GM12878 (cell line): ENCODE measurements around the gene NIPAL3. TPM values are rescaled to one million over a fixed set of nuclear protein-coding genes. Genes with fewer than 3 reads are reported as not detected.

Experiments used
- ATAC-seq: fragments of 200-7000 bp; cut with Tn5 transposase; 3 replicates; pipeline ENCODE4 v1.9.1; 2020; ENCODE audit warnings: mild to moderate bottlenecking, moderate library complexity
- BruUV-seq: library from RNA; stranded (reverse); fragments of 400-500 nt; replicated peaks from 2 replicates; lab custom pipeline; 2021; lab: Mats Ljungman, UMichigan
- CTCF ChIA-PET: fragments of 300-600 bp; sonication (Branson Sonifier 250); formaldehyde crosslinking; extraction: SDS; loops from one replicate; lab custom pipeline; 2021; ENCODE audit warnings: inconsistent platforms; lab: Yijun Ruan, JAX
- POLR2A ChIA-PET: fragments of 350-600 bp; formaldehyde crosslinking; extraction: SDS; loops from one replicate; lab custom pipeline; 2021; ENCODE audit warnings: inconsistent platforms; lab: Charles Lee
- RAD21 ChIA-PET: fragments of 300-600 bp; sonication (Branson Sonifier 250); formaldehyde crosslinking; loops from one replicate; lab custom pipeline; 2023; ENCODE audit warnings: antibody characterized with exemption; ENCODE audit not compliant: unreplicated experiment; lab: Charles Lee
- SMC1A ChIA-PET: fragments of 300-600 bp; sonication (Branson Sonifier 250); formaldehyde crosslinking; loops from one replicate; lab custom pipeline; 2023; ENCODE audit not compliant: unreplicated experiment, uncharacterized antibody; lab: Charles Lee
- DNase-seq: peaks from one replicate; pipeline ENCODE4 v3.0.0-alpha.2; 2011; ENCODE audit warnings: low read depth, low spot score
- FAIRE-seq: peaks from 3 replicates; lab custom pipeline; 2011; peaks lifted over from hg19 to GRCh38; lab: Jason Lieb, UNC
- H2AFZ ChIP-seq: 2 replicates; pipeline ENCODE4 v1.6.0; 2011; ENCODE audit warnings: low read depth, low read length, control low read depth; ENCODE audit not compliant: control insufficient read depth
- H3K27ac ChIP-seq: 2 replicates; pipeline ENCODE4 v1.5.1; 2011; ENCODE audit warnings: control low read depth; ENCODE audit not compliant: control insufficient read depth, insufficient read depth
- H3K27me3 ChIP-seq, 2 experiments: replicated peaks in 1 of 2; 2 replicates each; pipeline versions ENCODE4 v1.6.0 to v1.6.1; 2011; ENCODE audit warnings: low read length in 1 of 2; ENCODE audit not compliant: control insufficient read depth in 2 of 2, insufficient read depth in 2 of 2
- H3K36me3 ChIP-seq, 2 experiments: 2 replicates each; pipeline ENCODE4 v1.5.1; 2011; ENCODE audit warnings: low read length in 1 of 2; ENCODE audit not compliant: control insufficient read depth in 2 of 2, insufficient read depth in 2 of 2
- H3K4me1 ChIP-seq: 2 replicates; pipeline ENCODE4 v1.6.1; 2011; ENCODE audit warnings: mild to moderate bottlenecking, low read length, moderate library complexity, mixed read lengths; ENCODE audit not compliant: control insufficient read depth, insufficient read depth
- H3K4me2 ChIP-seq: 2 replicates; pipeline ENCODE4 v1.6.0; 2011; ENCODE audit warnings: control low read depth; ENCODE audit not compliant: control insufficient read depth, insufficient read depth
- H3K4me3 ChIP-seq: fragments of 200-600 bp; sonication (generic); 2 replicates; pipeline ENCODE4 v1.5.1; 2016
- H3K79me2 ChIP-seq: 2 replicates; pipeline ENCODE4 v1.6.0; 2011; ENCODE audit warnings: low read length; ENCODE audit not compliant: control insufficient read depth, insufficient read depth
- H3K9ac ChIP-seq: 2 replicates; pipeline ENCODE4 v1.8.0; 2011; ENCODE audit warnings: low read length, control low read depth, mixed read lengths; ENCODE audit not compliant: control insufficient read depth, insufficient read depth
- H3K9me3 ChIP-seq: replicated peaks from 3 replicates; pipeline ENCODE4 v1.5.1; 2011; ENCODE audit warnings: mild to moderate bottlenecking, low read length; ENCODE audit not compliant: control insufficient read depth, insufficient read depth
- H4K20me1 ChIP-seq: 2 replicates; pipeline ENCODE4 v1.6.0; 2011; ENCODE audit not compliant: control insufficient read depth, insufficient read depth
- BMI1 ChIP-seq: fragments of 450-650 bp; IDR thresholded peaks from 2 replicates; pipeline ENCODE4 v1.6.1; 2016; ENCODE audit warnings: mild to moderate bottlenecking, moderate library complexity, borderline replicate concordance
- CHD1 ChIP-seq: IDR thresholded peaks from 2 replicates; pipeline ENCODE4 v1.6.1; 2012; ENCODE audit warnings: low read depth, low read length, improper control_type of control experiment
- CHD2 ChIP-seq: IDR thresholded peaks from 2 replicates; pipeline ENCODE4 v1.6.1; 2011; ENCODE audit warnings: low read depth, low read length, improper control_type of control experiment, borderline replicate concordance
- CHD4 ChIP-seq: fragments of 200-600 bp; sonication (generic); IDR thresholded peaks from 2 replicates; pipeline ENCODE4 v1.6.1; 2016; ENCODE audit warnings: mild to moderate bottlenecking
- CREM ChIP-seq: IDR thresholded peaks from 2 replicates; pipeline ENCODE4 v1.6.1; 2014; ENCODE audit warnings: antibody characterized with exemption, low read depth
- E2F4 ChIP-seq: IDR thresholded peaks from 2 replicates; pipeline ENCODE4 v1.6.1; 2012; ENCODE audit warnings: low read depth, low read length, improper control_type of control experiment
- IRF4 ChIP-seq: IDR thresholded peaks from 2 replicates; pipeline ENCODE4 v1.6.1; 2011; ENCODE audit warnings: low read depth, low read length
- MAX ChIP-seq: IDR thresholded peaks from 2 replicates; pipeline ENCODE4 v1.6.1; 2012; ENCODE audit warnings: low read depth, low read length, improper control_type of control experiment
- MEF2A ChIP-seq: IDR thresholded peaks from 2 replicates; pipeline ENCODE4 v1.6.1; 2011; ENCODE audit warnings: low read depth, mild to moderate bottlenecking, low read length, moderate library complexity; ENCODE audit not compliant: insufficient read depth
- SREBF2 ChIP-seq: IDR thresholded peaks from 2 replicates; pipeline ENCODE4 v1.6.1; 2012; ENCODE audit warnings: mild to moderate bottlenecking, low read length
- SUPT20H ChIP-seq: IDR thresholded peaks from 2 replicates; pipeline ENCODE4 v1.6.1; 2011; ENCODE audit warnings: low read depth, mild to moderate bottlenecking, low read length, moderate library complexity, borderline replicate concordance; ENCODE audit not compliant: control insufficient read depth
- SUZ12 ChIP-seq: fragments of 200-600 bp; sonication (generic); IDR thresholded peaks from one replicate; pipeline ENCODE4 v1.6.1; 2018; ENCODE audit warnings: antibody characterized with exemption, mild to moderate bottlenecking; ENCODE audit not compliant: unreplicated experiment
- TCF7 ChIP-seq: IDR thresholded peaks from 2 replicates; pipeline ENCODE4 v1.6.1; 2014; ENCODE audit warnings: antibody characterized with exemption, borderline replicate concordance
- WGBS: methylation state at CpG from one replicate; pipeline ENCODE4 v1.1.6; 2016; ENCODE audit warnings: low lambda C conversion rate; ENCODE audit not compliant: insufficient replicate concordance, insufficient coverage; ENCODE audit errors: missing lambda C conversion rate; 5-methylcytosine and 5-hydroxymethylcytosine counted together
- in situ Hi-C: fragments of 300-500 bp; cut with MboI; formaldehyde crosslinking; loops from 9 replicates; pipeline ENCODE4 v1.14.3; 2018; ENCODE audit warnings: mixed read lengths
- intact Hi-C: fragments of 100-400 bp; cut with micrococcal nuclease; formaldehyde crosslinking; loops from one replicate; pipeline ENCODE4 v1.14.2; 2022; ENCODE audit not compliant: unreplicated experiment
- polyA plus RNA-seq, 11 experiments: library from polyadenylated mRNA; depleted of rRNA in 4 of 11; unstranded in 6 of 11; stranded (reverse) in 5 of 11; fragments of >200 nt; fragmentation: Nextera tagmentation in 4 of 11; fragmentation: Illumina TruSeq in 1 of 11; extraction: Ambion mirVana in 4 of 11; extraction: Trizol in 1 of 11; gene quantifications; 1 replicate in 1 of 11; 2 replicates in 10 of 11; pipeline versions ENCODE4 v1.2.1 to v1.2.3, GENCODE V29; 2011 to 2016; ENCODE audit warnings: inconsistent platforms in 2 of 11, missing spikeins in 2 of 11, low read depth in 1 of 11
- total RNA-seq, 4 experiments: library from RNA; depleted of rRNA in 3 of 4; stranded (reverse); fragments of >200 nt in 3 of 4; fragmentation: Illumina TruSeq in 1 of 4; extraction: Trizol in 1 of 4; gene quantifications; 2 replicates each; pipeline versions ENCODE4 v1.2.1 to v1.2.3, GENCODE V29; 2013 to 2021
- TF ChIP-seq, protein P1 (sequence below): fragments of 450-650 bp; IDR thresholded peaks from 2 replicates; pipeline ENCODE4 v1.6.1; 2018; ENCODE audit warnings: borderline replicate concordance, mild to moderate bottlenecking; ENCODE audit not compliant: partially characterized antibody
- TF ChIP-seq, protein P2 (sequence below): fragments of 450-650 bp; IDR thresholded peaks from 2 replicates; pipeline ENCODE4 v1.6.1; 2017; ENCODE audit warnings: mild to moderate bottlenecking, moderate library complexity

The NIPAL3 gene
- total and polyA plus RNA-seq, 10 of the 15 experiments (the other 5 are each of a cell fraction or from before 2014, with no cell fraction given): 2.1 to 9.4 (median 4.2) TPM

DNA sequence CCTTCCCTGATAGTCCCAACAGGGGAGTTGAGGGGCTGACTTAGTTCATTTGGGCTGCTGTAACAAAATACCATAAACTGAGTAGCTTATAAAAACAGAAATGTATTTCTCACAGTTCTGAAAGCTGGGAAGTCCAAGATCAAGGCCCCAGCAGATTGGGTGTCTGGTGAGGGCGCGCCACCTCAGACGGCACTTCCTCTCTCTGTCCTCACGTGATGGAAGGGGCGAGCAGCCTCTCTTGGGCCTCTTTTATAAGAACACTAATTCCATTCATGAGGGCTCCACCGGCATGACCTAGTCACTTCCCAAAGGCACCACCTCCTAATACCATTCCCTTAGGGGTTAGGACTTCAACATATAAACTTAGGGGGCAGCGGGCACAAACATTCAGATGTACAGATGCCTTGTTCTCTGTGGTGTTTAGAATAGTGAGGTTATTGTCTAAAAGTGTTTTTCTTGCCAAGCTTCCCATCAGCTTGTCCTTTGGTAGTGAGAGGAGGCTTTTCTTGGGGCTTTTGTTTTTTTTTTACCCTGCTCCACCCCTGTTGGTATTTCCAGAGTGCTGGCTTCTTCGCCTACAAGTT, 20.3 kb downstream of the NIPAL3 start:
- DNase-seq: no peak
- SMC1A ChIA-PET: interaction anchor here (0.6 kb wide), 1 partner anchor 89 kb away, joined by 3 read pairs; no protein-coding TSS in a partner anchor
- TF ChIP-seq CHD2 (no peak), SUZ12 (no peak), BMI1 (no peak), SREBF2 (no peak), MEF2A (no peak), CHD4 (no peak), CREM (no peak), SUPT20H (no peak), MAX (no peak), TCF7 (no peak), E2F4 (no peak), CHD1 (no peak), IRF4 (no peak)
- TF ChIP-seq, protein P1, sequence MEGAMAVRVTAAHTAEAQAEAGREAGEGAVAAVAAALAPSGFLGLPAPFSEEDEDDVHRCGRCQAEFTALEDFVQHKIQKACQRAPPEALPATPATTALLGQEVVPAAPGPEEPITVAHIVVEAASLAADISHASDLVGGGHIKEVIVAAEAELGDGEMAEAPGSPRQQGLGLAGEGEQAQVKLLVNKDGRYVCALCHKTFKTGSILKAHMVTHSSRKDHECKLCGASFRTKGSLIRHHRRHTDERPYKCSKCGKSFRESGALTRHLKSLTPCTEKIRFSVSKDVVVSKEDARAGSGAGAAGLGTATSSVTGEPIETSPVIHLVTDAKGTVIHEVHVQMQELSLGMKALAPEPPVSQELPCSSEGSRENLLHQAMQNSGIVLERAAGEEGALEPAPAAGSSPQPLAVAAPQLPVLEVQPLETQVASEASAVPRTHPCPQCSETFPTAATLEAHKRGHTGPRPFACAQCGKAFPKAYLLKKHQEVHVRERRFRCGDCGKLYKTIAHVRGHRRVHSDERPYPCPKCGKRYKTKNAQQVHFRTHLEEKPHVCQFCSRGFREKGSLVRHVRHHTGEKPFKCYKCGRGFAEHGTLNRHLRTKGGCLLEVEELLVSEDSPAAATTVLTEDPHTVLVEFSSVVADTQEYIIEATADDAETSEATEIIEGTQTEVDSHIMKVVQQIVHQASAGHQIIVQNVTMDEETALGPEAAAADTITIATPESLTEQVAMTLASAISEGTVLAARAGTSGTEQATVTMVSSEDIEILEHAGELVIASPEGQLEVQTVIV: no peak
- TF ChIP-seq, protein P2, sequence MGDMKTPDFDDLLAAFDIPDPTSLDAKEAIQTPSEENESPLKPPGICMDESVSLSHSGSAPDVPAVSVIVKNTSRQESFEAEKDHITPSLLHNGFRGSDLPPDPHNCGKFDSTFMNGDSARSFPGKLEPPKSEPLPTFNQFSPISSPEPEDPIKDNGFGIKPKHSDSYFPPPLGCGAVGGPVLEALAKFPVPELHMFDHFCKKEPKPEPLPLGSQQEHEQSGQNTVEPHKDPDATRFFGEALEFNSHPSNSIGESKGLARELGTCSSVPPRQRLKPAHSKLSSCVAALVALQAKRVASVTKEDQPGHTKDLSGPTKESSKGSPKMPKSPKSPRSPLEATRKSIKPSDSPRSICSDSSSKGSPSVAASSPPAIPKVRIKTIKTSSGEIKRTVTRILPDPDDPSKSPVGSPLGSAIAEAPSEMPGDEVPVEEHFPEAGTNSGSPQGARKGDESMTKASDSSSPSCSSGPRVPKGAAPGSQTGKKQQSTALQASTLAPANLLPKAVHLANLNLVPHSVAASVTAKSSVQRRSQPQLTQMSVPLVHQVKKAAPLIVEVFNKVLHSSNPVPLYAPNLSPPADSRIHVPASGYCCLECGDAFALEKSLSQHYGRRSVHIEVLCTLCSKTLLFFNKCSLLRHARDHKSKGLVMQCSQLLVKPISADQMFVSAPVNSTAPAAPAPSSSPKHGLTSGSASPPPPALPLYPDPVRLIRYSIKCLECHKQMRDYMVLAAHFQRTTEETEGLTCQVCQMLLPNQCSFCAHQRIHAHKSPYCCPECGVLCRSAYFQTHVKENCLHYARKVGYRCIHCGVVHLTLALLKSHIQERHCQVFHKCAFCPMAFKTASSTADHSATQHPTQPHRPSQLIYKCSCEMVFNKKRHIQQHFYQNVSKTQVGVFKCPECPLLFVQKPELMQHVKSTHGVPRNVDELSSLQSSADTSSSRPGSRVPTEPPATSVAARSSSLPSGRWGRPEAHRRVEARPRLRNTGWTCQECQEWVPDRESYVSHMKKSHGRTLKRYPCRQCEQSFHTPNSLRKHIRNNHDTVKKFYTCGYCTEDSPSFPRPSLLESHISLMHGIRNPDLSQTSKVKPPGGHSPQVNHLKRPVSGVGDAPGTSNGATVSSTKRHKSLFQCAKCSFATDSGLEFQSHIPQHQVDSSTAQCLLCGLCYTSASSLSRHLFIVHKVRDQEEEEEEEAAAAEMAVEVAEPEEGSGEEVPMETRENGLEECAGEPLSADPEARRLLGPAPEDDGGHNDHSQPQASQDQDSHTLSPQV: no peak

More for the DNA sequence above, 20.3 kb downstream of the NIPAL3 start:
- WGBS: 97% methylated on average over 8 of the region's 8 CpGs
- no peak overlapping the region for H3K9ac ChIP-seq
- H3K4me2 ChIP-seq: no peak overlapping the region
- H3K79me2 ChIP-seq: no peaks in the 10 kb centered on the region
- no peak for FAIRE-seq
- H3K9me3 ChIP-seq: no peaks in the 10 kb centered on the region
- no peaks in the 10 kb centered on the region for H3K27me3 ChIP-seq
- H3K36me3 ChIP-seq: no peaks in the 10 kb centered on the region
- no peak overlapping the region for H3K4me3 ChIP-seq
- RAD21 ChIA-PET: no interaction called here
- CTCF ChIA-PET: interaction anchor here (0.9 to 1.3 kb wide), 2 partner anchors 13 to 21 kb away, joined by 3 read pairs; partner anchors contain the start of gene NIPAL3
- ATAC-seq: no peak
- POLR2A ChIA-PET: no interaction called here
- H3K27ac ChIP-seq: no peak overlapping the region
- no TSS peak for BruUV-seq
- H4K20me1 ChIP-seq: no peaks in the 10 kb centered on the region
- intact Hi-C loops (no loop called here), in situ Hi-C loops (no loop called here)
- no peak overlapping the region for H2AFZ ChIP-seq
- H3K4me1 ChIP-seq: no peaks in the 10 kb centered on the region
